Measurements from ENCODE around the gene WNT9A.

- no peak for TF ChIP-seq POLR2AphosphoS5 (IDR thresholded peaks at IDR 0.05; ENCODE audit: borderline replicate concordance, low read depth, low read length)
- no peak for TF ChIP-seq EZH2 (IDR thresholded peaks at IDR 0.05)
- no peak for TF ChIP-seq FOXP2 (optimal IDR thresholded peaks at IDR 0.05; ENCODE audit: control extremely low read depth, extremely low read length, insufficient read depth)
These were observed 21.4 kb downstream of the WNT9A start for GRCh38 chr1:227926216-227926791.
